ENCODE measurements around the gene ZNFX1.

DNA sequence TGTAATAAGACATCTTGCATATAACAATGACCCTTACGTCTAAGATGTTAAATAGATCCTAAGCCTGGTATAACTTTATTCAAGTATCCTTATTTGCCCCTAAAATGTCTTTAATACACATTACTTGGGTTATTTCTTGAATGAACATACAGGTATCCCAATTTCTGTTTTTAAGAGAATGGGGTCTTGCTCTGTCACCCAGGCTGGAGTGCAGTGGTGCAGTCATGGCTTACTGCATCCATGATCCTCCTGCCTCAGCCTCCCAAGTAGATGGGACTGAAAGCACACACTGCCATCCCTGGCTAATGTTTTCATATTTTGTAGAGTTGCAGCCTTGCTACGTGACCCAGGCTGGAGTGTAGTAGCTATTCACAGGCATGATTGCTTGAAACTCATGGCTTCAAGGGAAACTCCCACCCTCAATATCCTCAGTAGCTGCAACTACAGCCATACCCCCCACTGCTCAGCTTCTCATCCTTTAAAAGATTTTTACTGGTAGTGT is 10.4 kb upstream of the ZNFX1 start:
- no peak for TF ChIP-seq POLR2A (IDR thresholded peaks at IDR 0.05)
- TF ChIP-seq, protein P1, sequence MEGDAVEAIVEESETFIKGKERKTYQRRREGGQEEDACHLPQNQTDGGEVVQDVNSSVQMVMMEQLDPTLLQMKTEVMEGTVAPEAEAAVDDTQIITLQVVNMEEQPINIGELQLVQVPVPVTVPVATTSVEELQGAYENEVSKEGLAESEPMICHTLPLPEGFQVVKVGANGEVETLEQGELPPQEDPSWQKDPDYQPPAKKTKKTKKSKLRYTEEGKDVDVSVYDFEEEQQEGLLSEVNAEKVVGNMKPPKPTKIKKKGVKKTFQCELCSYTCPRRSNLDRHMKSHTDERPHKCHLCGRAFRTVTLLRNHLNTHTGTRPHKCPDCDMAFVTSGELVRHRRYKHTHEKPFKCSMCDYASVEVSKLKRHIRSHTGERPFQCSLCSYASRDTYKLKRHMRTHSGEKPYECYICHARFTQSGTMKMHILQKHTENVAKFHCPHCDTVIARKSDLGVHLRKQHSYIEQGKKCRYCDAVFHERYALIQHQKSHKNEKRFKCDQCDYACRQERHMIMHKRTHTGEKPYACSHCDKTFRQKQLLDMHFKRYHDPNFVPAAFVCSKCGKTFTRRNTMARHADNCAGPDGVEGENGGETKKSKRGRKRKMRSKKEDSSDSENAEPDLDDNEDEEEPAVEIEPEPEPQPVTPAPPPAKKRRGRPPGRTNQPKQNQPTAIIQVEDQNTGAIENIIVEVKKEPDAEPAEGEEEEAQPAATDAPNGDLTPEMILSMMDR (IDR thresholded peaks at IDR 0.05), result no peak
